GM10266 (cell line): ENCODE data around the gene CREB3.

Experiments used
- DNase-seq: peaks from one replicate; pipeline ENCODE4 v3.0.0; 2012; ENCODE audit errors: extremely low spot score
- CTCF ChIP-seq: IDR thresholded peaks from 2 replicates; pipeline ENCODE4 v1.5.1; 2012; ENCODE audit warnings: mild to moderate bottlenecking, low read depth; ENCODE audit not compliant: control insufficient read depth, insufficient read depth; ENCODE audit errors: missing control alignments

The CREB3 gene

DNA sequence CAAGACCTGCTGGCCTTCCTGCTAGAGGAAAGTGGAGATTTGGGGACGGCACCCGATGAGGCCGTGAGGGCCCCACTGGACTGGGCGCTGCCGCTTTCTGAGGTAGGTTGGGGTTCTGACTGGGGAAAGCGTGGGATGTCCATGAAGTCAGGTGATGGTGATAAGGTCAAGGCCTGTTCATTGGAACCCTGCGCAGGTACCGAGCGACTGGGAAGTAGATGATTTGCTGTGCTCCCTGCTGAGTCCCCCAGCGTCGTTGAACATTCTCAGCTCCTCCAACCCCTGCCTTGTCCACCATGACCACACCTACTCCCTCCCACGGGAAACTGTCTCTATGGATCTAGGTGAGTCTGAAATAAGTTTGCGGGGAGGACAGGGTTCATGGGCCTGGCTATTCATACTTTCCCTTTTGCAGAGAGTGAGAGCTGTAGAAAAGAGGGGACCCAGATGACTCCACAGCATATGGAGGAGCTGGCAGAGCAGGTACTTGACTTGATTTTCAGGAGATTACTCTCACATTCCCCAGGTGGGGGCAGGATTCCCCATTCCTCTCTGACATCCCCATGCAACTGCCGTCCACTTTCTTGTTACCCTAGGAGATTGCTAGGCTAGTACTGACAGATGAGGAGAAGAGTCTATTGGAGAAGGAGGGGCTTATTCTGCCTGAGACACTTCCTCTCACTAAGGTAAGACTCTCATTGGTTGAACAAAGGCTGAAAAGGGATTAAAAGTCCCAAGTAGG, 505 bp downstream of the CREB3 start:
- peak; percentile 58 for DNase-seq
- TF ChIP-seq CTCF = no peak

GRCh38 chr9:35734096-35734495, 1.6 kb downstream of the CREB3 start:
- DNase-seq = no peak

GRCh38 chr9:35736201-35736633, 3.8 kb downstream of the CREB3 start:
- peak; percentile 71 for DNase-seq
- peak; percentile 94 for TF ChIP-seq CTCF

More at GRCh38 chr9:35734096-35734495, 1.6 kb downstream of the CREB3 start:
- no peak for TF ChIP-seq CTCF

- TF ChIP-seq CTCF = no peak
Observed at GRCh38 chr9:35737143-35737542, 4.7 kb downstream of the CREB3 start.

DNA sequence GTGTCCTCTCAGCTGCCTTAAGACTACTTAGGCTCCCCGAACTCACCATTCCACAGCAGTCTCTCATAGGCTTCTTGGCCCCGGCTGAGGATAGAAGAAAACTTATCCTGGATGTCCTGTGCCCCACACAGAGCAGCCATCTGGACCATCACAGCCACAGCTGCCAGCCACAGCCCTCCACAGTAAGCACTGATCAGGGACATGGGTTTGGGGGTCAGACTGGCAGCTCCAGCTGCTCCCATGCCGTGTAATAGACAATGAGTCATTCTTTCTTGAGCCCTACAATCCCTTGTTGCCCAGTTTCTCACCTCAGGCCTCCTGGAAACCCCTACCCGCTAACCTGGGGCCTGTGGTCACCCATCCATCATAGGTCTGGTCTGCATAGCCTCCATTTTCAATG, 5.7 kb downstream of the CREB3 start:
- no peak for TF ChIP-seq CTCF
- no peak for DNase-seq

More at GRCh38 chr9:35737143-35737542, 4.7 kb downstream of the CREB3 start:
- DNase-seq = no peak

DNA sequence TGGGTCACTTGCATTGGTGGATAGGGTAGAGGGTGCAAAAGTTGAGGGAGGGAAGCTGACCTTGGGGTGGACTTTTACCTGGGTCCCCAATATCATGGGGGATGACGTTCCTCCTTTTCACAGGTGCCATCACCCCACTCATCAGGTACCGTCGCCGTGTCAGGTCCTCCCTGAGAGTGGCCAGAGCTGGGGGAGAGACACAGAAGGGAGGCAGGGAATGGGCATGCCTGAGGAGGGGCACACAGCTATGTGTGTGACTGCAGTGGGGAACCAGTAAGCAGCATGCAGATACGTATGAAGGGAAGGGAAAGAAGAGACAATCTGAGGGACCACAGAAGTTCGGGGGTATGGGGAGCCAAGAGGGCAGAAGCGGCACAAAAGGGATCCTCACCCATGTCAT, 6.5 kb downstream of the CREB3 start:
- TF ChIP-seq CTCF = no peak
- DNase-seq = no peak

DNA sequence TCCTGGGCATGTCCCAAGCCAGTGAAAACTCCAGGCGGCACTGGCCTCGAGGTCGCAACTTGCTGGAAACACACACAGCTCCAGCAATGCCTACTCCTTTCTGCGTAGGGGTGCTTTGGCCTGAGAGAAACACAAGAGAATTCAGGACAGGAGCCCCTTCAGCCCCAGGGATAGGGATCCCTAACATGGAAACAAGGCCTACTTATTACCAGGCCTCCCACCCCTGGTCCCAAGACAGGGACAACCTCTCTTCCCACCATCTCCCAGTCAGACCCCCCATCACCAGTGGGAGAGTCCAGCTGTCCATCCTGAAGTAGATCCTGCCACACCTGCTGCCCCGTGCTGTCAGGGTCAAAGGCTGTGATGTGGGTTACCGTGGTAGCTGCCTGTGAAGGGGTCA, 7.8 kb downstream of the CREB3 start:
- DNase-seq = no peak
- TF ChIP-seq CTCF = no peak
